Hepatocyte (in vitro differentiated cells): Measurements from ENCODE around the gene KRT74.

Source experiments
- EZH2 ChIP-seq: fragments of 200-600 bp; sonication (generic); IDR thresholded peaks from 2 replicates; pipeline ENCODE4 v1.6.1; 2016; ENCODE audit warnings: antibody characterized with exemption, mild to moderate bottlenecking, borderline replicate concordance
- TF ChIP-seq, protein P1 (sequence below): fragments of 200-600 bp; sonication (generic); IDR thresholded peaks from 2 replicates; pipeline ENCODE4 v1.5.1; 2016; ENCODE audit warnings: antibody characterized with exemption, mild to moderate bottlenecking; ENCODE audit not compliant: poor library complexity

DNA sequence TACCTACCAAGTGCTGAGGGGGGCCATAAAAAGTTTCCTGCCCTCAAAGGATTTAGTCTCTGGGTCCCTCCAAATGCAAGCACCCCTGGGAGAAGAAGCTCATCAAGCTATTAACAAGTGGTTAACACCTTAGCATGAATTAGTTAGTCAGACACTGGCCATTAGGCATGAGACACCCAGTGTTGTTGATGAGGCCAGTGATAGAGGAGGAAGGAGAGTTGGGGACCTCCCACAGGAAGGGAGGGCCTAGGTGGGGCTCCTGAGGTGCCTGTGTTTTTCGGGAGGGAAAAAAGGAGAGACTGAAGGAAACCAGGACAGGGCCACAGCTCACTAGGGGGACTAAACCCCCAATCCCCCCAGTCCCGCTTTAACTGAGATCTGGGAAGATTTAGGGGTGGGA is 16.2 kb downstream of the KRT74 start:
- no peak for TF ChIP-seq EZH2
- TF ChIP-seq, protein P1, sequence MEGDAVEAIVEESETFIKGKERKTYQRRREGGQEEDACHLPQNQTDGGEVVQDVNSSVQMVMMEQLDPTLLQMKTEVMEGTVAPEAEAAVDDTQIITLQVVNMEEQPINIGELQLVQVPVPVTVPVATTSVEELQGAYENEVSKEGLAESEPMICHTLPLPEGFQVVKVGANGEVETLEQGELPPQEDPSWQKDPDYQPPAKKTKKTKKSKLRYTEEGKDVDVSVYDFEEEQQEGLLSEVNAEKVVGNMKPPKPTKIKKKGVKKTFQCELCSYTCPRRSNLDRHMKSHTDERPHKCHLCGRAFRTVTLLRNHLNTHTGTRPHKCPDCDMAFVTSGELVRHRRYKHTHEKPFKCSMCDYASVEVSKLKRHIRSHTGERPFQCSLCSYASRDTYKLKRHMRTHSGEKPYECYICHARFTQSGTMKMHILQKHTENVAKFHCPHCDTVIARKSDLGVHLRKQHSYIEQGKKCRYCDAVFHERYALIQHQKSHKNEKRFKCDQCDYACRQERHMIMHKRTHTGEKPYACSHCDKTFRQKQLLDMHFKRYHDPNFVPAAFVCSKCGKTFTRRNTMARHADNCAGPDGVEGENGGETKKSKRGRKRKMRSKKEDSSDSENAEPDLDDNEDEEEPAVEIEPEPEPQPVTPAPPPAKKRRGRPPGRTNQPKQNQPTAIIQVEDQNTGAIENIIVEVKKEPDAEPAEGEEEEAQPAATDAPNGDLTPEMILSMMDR, result no peak
